MCF 10A (cell line): ENCODE measurements around the gene ATG14. TPM values are rescaled to one million over a fixed set of nuclear protein-coding genes. Genes with fewer than 3 reads are reported as not detected.

Experiments
- BruUV-seq: library from RNA; stranded (reverse); fragments of 400-500 nt; replicated peaks from 2 replicates; lab custom pipeline; 2021; lab: Mats Ljungman, UMichigan
- CTCF ChIA-PET: fragments of 300-600 bp; sonication (Branson Sonifier 250); formaldehyde crosslinking; extraction: SDS; loops from one replicate; lab custom pipeline; 2021; ENCODE audit warnings: antibody characterized with exemption, inconsistent platforms; lab: Yijun Ruan, JAX
- POLR2A ChIA-PET: fragments of 300-600, 350-650 bp; sonication (Branson Sonifier 250); formaldehyde crosslinking; extraction: SDS; loops from one replicate; lab custom pipeline; 2020; ENCODE audit warnings: antibody characterized with exemption, inconsistent platforms; lab: Yijun Ruan, JAX
- DNase-seq: peaks from one replicate; pipeline ENCODE4 v3.0.0-alpha.2; 2018; ENCODE audit not compliant: unreplicated experiment
- H3K27ac Mint-ChIP-seq: one replicate; pipeline ENCODE4 v1.8.0; 2022; ENCODE audit warnings: mild to moderate bottlenecking, low read depth, mixed read lengths; ENCODE audit not compliant: unreplicated experiment
- H3K27me3 Mint-ChIP-seq: one replicate; pipeline ENCODE4 v1.8.0; 2022; ENCODE audit warnings: mixed read lengths; ENCODE audit not compliant: insufficient read depth, unreplicated experiment
- H3K36me3 Mint-ChIP-seq: one replicate; pipeline ENCODE4 v1.8.0; 2022; ENCODE audit warnings: mild to moderate bottlenecking, moderate library complexity, mixed read lengths; ENCODE audit not compliant: insufficient read depth, unreplicated experiment
- H3K4me1 Mint-ChIP-seq: one replicate; pipeline ENCODE4 v1.8.0; 2022; ENCODE audit warnings: mixed read lengths; ENCODE audit not compliant: insufficient read depth, unreplicated experiment
- H3K4me3 Mint-ChIP-seq: one replicate; pipeline ENCODE4 v1.8.0; 2022; ENCODE audit warnings: mild to moderate bottlenecking, moderate library complexity, mixed read lengths; ENCODE audit not compliant: unreplicated experiment
- H3K9me3 Mint-ChIP-seq: one replicate; pipeline ENCODE4 v1.8.0; 2022; ENCODE audit warnings: mixed read lengths; ENCODE audit not compliant: unreplicated experiment
- intact Hi-C: fragments of 100-400 bp; cut with micrococcal nuclease; formaldehyde crosslinking; loops from 2 replicates; pipeline ENCODE4 v1.14.1; 2022
- total RNA-seq: library from RNA; stranded (reverse); gene quantifications from 2 replicates; pipeline ENCODE4 v1.2.3, GENCODE V29; 2022
- TF ChIP-seq, protein P1 (sequence below): fragments of 200-600 bp; IDR thresholded peaks from one replicate; pipeline ENCODE4 v1.8.0; 2022; ENCODE audit warnings: antibody characterized with exemption, mild to moderate bottlenecking; ENCODE audit not compliant: unreplicated experiment

Gene ATG14
- total RNA-seq, 1 experiment from 2014 or later: 6.6 TPM

DNA sequence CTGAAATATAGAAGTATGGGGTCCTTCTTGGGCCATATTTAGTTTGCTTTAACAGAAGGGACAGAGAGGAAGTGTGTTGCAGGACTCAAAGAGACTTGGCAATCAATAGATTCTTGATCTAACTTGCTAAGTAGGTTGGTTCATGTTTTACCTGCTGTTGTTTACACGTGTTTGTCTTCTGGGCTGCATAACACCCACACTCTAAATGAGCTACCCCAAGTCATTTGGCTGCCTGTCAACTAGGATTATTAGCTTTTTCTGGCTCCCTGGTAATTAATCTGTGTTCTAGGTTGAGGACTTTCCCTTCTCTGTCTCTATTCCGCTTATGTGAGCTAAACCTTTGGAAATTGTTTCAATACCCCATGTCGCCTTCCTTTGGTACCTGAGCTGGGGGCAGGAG, 38.9 kb upstream of the ATG14 start:
- Mint-ChIP-seq H3K36me3 (peaks cover 21% of the 10 kb centered on the region), H3K27me3 (no peaks in the 10 kb centered on the region), H3K4me3 (no peak overlapping the region), H3K27ac (no peak overlapping the region), H3K9me3 (no peaks in the 10 kb centered on the region), H3K4me1 (peaks cover 55% of the 10 kb centered on the region)
- ChIA-PET CTCF (interaction anchor here (1.2 to 1.4 kb wide), 3 partner anchors 180 to 1023 kb away, joined by 3 to 5 read pairs (median 4); partner anchors contain the start of gene FBXO34), POLR2A (no interaction called here)
- intact Hi-C loops: no loop called here
- TF ChIP-seq, protein P1, sequence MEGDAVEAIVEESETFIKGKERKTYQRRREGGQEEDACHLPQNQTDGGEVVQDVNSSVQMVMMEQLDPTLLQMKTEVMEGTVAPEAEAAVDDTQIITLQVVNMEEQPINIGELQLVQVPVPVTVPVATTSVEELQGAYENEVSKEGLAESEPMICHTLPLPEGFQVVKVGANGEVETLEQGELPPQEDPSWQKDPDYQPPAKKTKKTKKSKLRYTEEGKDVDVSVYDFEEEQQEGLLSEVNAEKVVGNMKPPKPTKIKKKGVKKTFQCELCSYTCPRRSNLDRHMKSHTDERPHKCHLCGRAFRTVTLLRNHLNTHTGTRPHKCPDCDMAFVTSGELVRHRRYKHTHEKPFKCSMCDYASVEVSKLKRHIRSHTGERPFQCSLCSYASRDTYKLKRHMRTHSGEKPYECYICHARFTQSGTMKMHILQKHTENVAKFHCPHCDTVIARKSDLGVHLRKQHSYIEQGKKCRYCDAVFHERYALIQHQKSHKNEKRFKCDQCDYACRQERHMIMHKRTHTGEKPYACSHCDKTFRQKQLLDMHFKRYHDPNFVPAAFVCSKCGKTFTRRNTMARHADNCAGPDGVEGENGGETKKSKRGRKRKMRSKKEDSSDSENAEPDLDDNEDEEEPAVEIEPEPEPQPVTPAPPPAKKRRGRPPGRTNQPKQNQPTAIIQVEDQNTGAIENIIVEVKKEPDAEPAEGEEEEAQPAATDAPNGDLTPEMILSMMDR: no peak
- no peak for DNase-seq
- BruUV-seq: no TSS peak

DNA sequence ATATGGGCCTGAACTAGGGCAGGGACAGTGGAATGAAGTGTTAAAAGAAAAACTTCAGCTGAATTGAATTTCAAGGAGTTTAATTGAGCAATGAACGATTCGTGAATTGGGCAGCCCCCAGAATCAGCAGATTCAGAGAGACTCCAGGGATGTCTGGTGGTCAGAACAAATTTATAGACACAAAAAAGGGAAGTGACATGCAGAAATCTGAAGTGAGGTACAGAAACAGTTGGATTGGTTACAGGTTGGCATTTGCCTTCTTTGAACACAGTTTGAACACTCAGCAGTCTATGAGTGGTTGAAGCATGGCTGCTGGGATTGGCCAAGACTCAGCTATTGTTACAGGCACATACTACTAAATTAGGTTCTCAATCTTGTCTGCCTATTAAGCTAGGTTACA, 38.5 kb upstream of the ATG14 start:
- DNase-seq: no peak
- Mint-ChIP-seq H3K9me3 (no peaks in the 10 kb centered on the region), H3K27ac (no peak overlapping the region), H3K27me3 (no peaks in the 10 kb centered on the region), H3K4me1 (peaks cover 55% of the 10 kb centered on the region), H3K36me3 (peaks cover 16% of the 10 kb centered on the region), H3K4me3 (no peak overlapping the region)
- ChIA-PET CTCF (interaction anchor here (1.2 to 1.4 kb wide), 3 partner anchors 179 to 1024 kb away, joined by 3 to 5 read pairs (median 4); partner anchors contain the start of gene FBXO34), POLR2A (no interaction called here)
- BruUV-seq: no TSS peak
- TF ChIP-seq, protein P1: no peak
- intact Hi-C loops: no loop called here

DNA sequence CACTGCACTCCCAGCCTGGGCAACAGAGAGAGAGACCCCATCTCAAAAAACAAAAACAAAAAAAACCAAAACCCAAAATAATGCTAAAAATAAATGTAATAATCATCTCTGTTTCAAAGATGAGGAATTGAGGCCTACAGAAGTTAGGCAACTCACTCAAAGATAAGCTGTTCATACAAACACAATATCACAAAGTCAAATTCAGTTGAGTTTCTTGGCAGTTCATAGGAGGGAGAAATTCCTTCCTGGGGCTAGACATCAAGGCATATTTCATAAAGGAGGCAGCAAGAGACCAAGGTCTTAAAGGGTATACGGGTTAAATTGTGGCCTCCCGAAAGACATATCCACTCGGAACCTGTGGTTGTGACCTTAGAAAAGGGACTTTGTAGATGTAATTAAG, 37.5 kb upstream of the ATG14 start:
- BruUV-seq: no TSS peak
- Mint-ChIP-seq H3K27ac (no peak overlapping the region), H3K27me3 (no peaks in the 10 kb centered on the region), H3K4me3 (no peak overlapping the region), H3K4me1 (peaks cover 45% of the 10 kb centered on the region), H3K36me3 (peaks cover 15% of the 10 kb centered on the region), H3K9me3 (no peaks in the 10 kb centered on the region)
- ChIA-PET CTCF (interaction anchor here (1.1 to 1.2 kb wide), 2 partner anchors 176 to 242 kb away, joined by 3 to 4 read pairs; no protein-coding TSS in a partner anchor), POLR2A (interaction anchor here (0.7 to 1.8 kb wide), 3 partner anchors 108 to 1003 kb away, joined by 3 to 5 read pairs (median 3); partner anchors contain the start of gene KTN1)
- DNase-seq: no peak
- TF ChIP-seq, protein P1: no peak
- intact Hi-C loops: loop anchor here (5.0 kb wide), 2 partner anchors 238 to 893 kb away; no protein-coding TSS in a partner anchor

DNA sequence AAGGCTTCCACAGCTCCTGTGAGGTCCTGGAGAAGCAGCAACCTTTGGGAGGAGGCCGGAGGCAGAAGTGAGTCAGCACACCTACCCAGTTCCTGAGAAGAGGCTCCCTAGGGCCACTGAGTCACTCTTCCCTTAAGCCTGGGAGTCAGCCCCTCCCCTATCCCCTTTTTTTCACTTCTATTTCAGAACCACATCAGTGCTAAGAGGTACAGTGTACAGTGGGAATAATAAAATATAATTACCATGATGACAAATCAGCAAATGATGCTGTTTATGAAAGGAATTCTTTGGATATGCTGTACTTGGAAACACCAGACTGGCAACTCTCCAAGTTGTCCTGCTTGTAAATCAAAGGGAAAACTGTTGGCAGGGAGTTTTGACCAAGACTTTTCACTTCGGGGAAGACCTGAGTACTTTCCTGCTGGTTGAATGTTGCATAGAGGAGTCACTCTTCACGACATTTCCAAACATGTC, 36.5 kb upstream of the ATG14 start:
- DNase-seq: peak; percentile 98
- ChIA-PET POLR2A (interaction anchor here (0.6 to 2.2 kb wide), 12 partner anchors 10 to 200 kb away, joined by 3 to 10 read pairs (median 3); partner anchors contain the start of gene KTN1), CTCF (interaction anchor here (0.5 to 2.9 kb wide), 11 partner anchors 10 to 1025 kb away, joined by 3 to 24 read pairs (median 4); no protein-coding TSS in a partner anchor)
- H3K4me1 Mint-ChIP-seq: peaks cover 41% of the 10 kb centered on the region
- H3K9me3 Mint-ChIP-seq: no peaks in the 10 kb centered on the region
- BruUV-seq: no TSS peak
- H3K4me3 Mint-ChIP-seq: peak overlapping the region; percentile 23
- intact Hi-C loops: loop anchor here (5.0 kb wide), 2 partner anchors 239 to 894 kb away; no protein-coding TSS in a partner anchor
- peak overlapping the region; percentile 81 for H3K27ac Mint-ChIP-seq
- H3K36me3 Mint-ChIP-seq: peaks cover 15% of the 10 kb centered on the region
- no peaks in the 10 kb centered on the region for H3K27me3 Mint-ChIP-seq
- TF ChIP-seq, protein P1: no peak
